ENCODE measurements around the gene NPLOC4.

Gene NPLOC4

GRCh38 chr17:81582749-81583148, 54.2 kb downstream of the NPLOC4 start:
- no peak for DNase-seq

DNA sequence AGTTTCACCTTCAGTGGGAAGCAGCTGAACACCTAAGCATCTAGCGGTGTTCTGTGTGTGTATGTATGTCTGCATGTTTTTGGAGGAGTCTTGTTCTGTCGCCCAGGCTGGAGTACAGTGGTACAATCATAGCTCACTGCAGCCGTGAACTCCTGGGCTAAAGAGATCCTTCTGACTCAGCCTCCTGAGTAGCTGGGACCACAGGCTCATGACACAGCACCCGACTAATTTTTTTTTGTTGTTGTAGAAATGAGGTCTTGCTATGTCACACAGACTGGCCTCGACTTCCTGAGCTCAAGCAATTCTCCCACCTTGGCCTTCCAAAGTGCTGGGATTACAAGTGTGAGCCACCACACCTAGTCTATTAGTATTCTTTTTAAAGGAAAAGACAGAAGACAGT, 54.6 kb downstream of the NPLOC4 start:
- DNase-seq, result no peak

DNA sequence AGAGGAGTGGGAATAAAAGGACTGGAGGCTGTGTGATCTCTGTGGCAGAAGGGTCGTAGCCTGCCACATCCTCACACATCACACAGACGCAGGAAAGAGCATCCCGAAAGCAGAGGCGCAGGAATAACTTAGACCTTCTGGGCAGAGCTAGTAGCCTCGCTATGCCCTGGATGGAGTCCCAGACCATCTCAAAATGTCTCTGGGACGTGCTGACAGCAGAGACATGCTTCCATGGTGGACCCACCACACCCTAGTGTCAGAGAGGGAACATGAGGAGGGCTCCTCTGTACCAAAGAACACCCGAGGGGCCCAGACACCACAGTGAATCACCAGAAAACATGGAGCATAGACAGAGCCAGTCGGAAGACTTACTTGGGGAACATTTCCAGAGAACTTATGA, 55.2 kb downstream of the NPLOC4 start:
- no peak for DNase-seq

- no peak for DNase-seq
Measured at GRCh38 chr17:81580481-81580880, 56.4 kb downstream of the NPLOC4 start.

DNA sequence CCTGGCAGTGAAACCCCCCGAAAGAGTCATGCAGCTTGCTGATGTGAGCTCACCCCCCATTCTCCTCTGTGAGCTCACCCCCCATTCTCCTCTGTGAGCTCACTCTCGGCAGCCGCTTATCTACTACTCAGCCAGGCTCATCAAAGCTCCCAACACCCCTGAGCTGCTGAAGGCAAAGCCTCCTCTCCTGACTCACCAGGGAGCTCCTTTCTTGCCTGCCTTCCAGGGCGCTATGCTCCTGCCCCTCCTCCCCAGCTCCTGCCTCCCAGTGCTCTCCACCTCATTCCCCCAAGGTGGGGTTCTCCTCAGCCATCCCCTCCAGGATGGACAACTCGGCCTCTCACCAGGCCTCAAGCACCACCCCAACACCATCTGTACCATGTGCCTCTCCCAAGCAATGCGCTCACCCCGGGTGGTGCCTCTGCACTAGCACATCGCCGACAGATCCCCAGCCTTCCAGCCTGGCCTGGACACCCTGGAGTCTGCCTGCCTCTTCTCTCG, 57.0 kb downstream of the NPLOC4 start:
- no peak for DNase-seq

DNA sequence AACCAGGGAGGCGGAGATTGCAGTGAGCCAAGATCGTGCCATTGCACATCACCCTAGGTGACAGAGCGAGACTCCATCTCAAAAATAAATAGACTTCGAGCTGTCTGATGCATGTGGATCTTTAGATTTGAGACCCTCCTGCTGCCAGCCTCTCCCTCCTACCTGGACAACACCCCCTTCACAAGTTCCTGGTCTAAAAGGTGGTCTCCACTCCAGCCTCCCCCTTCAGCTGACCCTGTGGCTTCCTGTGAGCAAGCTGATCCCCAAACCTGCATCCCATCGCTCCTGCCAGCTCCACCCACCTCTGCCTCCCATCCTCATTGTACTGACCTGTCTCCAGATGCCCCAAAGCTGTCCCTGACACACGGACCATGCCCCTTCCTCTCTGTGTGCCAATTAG, 57.6 kb downstream of the NPLOC4 start:
- DNase-seq, result no peak

DNA sequence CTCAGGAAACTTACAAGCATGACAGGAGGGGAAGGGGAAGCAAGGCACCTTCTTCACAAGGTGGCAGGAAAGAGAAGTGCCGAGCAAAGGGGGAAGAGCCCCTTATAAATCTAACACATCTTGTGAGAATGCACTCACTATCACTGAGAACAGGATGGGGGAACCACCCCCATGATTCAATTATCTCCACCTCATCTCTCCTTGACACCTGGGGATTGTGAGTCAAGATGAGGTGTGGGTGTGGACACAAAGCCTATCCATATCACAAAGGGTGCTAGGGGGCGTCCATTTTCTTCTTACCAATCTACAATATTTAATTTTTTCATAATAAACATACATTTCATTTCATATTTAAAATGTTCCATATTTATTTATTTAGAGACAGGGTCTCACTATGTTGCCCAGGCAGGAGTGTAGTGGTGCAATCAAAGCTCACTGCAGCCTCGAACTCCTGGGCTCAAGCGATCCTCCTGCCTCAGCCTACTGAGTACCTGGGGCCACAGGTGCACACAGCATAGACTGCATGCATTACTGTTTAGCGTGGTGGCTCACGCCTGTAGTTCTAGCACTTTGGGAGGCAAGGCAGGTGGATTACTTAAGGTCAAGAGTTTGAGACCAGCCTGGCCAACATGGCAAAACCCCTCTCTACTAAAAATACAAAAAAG, 58.2 kb downstream of the NPLOC4 start:
- no peak for DNase-seq

DNA sequence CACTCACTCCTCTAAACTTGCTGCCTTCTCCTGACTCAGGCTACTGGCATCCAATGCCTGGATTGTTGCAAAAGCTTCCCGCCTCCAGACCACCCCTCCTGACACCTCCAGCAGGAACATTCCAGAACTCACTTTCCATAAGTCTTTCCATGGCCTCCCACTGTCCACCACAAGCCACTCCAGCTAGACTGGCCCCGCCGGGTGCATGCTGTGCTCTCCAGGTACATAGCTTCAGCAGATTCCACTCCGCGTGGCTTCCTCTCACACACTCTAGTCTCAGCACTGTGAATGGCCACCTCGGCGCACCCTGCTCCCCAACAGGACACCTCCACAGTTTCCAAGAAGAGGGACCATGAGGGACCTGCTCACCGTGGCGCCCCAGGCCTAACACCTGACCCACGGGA, 58.9 kb downstream of the NPLOC4 start:
- DNase-seq, result no peak

DNA sequence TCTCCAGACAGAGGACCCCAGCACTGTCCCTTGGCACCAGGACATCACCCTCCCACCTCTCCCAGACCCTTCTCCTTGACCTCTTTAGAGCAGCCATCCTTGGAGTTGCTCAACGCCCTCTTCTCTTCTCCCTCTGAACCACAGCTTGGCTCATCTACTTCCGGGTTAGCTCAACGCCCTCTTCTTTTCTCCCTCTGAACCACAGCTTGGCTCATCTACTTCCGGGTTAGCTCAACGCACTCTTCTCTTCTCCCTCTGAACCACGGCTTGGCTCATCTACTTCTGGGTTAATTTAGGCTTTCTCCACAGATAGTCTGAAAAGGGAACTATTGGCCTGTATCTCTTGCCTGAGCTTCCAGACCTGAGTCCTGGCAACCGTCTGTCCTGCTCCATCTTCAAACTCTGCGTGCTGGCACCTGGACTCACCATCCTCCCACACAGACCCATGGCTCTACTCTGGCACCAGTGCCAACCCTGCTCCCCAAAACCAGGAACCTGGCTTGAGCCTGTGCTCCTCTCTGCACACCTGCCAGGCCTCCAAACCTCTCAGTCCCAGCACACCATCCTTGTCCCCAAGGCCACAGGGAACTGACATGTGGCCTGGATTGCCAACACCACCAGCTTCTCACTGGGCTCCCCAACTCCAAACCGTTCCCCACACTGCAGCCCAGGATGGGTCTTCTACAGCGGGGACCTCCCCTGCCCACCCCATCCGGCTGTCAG, 59.5 kb downstream of the NPLOC4 start:
- no peak for DNase-seq

GRCh38 chr17:81576621-81577277, 60.2 kb downstream of the NPLOC4 start:
- no peak for DNase-seq

GRCh38 chr17:81575836-81576235, 61.1 kb downstream of the NPLOC4 start:
- DNase-seq, result no peak

GRCh38 chr17:81574643-81574956, 62.3 kb downstream of the NPLOC4 start:
- no peak for DNase-seq

- DNase-seq, result no peak
Measured at GRCh38 chr17:81573794-81574642, 62.9 kb downstream of the NPLOC4 start.

- no peak for DNase-seq
Measured at GRCh38 chr17:81572563-81573168, 64.2 kb downstream of the NPLOC4 start.

GRCh38 chr17:81570964-81571363, 65.9 kb downstream of the NPLOC4 start:
- no peak for DNase-seq

- DNase-seq, result no peak
Measured at GRCh38 chr17:81569986-81570514, 66.9 kb downstream of the NPLOC4 start.

DNA sequence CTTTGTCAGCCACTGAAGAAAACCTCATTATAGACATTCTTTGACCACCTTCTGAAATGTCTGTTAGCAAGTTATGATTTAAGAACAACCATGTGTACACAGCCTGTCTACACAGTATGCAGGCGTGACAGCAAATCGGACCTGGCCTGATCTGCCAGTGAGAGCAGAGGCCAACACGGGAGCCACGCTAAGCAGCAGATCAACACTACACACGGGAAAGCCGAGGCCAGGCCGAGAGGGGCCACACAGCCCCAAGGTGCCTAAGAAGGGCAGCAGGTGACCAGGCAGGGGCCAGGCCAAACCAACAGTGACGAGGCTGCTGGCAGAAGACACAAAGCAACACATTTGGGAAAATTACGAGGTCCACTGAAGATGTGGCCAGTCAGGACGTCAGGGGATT, 68.5 kb downstream of the NPLOC4 start:
- DNase-seq, result no peak

DNA sequence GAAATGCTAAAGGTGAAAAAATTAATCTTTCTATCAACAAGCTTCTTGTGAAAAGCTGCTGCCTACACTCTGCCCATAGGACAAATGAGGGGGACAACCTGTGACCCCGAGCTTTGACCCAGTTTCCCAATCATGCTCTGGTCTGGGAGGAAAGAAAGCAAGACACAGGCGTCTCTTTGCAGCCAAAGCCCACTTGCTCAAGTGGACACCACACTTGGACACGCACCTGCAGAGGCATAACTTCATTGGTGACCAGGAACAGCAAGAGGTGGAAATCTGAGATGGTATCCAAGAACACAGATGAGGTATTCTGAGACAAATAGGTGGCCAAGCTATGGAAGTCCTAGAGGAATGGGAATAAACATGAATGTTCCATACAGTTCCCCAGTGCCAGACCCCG, 69.7 kb downstream of the NPLOC4 start:
- DNase-seq, result no peak

DNA sequence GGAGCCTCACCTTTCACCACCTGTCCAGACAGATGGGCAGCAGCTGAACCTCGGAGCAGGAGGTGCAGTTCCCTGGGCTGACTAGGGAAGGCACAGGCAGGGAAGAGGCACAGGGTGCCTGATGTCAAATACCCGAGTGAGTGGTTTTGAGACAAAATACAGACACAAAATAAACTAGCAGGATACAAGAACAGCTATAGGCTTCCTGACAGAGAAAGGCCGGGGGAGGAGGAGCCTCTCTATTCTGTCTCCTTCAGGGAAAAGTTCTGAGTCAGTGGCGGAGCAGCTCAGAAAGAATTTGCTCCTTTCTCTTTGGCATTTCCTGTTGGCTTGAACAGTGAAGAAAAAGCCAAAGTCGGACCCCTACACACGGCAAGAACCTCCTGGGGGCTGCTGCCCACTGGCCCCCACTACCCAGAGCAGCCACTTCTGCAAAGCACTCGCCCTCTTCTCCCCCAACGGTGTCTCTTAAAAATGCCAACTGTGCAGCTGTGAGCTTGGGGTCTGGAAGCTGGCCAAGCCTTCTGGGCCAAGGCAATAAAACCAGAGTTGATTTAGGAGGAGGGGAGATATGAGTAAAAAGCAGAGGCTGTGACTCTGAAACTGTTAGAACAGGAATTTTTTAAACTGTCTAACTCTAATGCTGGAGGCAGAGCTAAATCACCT, 70.3 kb downstream of the NPLOC4 start:
- DNase-seq, result peak; percentile 61

- no peak for DNase-seq
Measured at GRCh38 chr17:81565231-81565630, 71.7 kb downstream of the NPLOC4 start.

DNA sequence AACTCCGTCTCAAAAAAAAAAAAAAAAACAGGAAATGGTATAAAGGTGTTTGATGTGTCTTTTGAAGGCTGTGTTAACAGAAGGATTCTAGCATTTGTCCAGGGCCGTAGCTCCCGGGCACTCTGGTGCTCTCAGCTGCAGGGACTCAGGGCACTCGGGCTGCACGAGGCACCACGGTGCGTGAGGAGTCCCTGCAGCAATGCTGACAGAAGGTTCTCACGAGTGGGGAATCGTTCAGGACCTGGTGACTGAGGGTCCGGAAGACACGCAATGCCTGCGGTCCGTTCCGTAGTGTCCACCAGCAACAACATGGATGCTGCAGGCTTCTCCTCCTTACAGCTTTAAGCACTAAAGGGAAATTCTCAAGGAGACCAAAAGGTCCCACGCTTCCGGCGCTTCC, 72.1 kb downstream of the NPLOC4 start:
- DNase-seq, result no peak
